Gastrocnemius medialis (tissue), 4 donors: ENCODE measurements around the gene TH. TPM values are rescaled to one million over a fixed set of nuclear protein-coding genes. Genes with fewer than 3 reads are reported as not detected.

Experiments used
- ATAC-seq, 2 donors: fragments of 150-250 bp; one replicate each; pipeline ENCODE4 v1.9.1; 2016
- DNase-seq, 2 donors: peaks; one replicate each; pipeline ENCODE4 v3.0.0-alpha.2; 2019
- H3K27ac ChIP-seq, 4 donors: fragments of 200-600 bp; sonication (generic); 1 replicate in 1 of 4; 2 replicates in 3 of 4; pipeline ENCODE4 v1.5.1; 2016 to 2018; ENCODE audit warnings: mild to moderate bottlenecking in 2 of 4, moderate library complexity in 1 of 4
- H3K27me3 ChIP-seq, 3 donors: fragments of 200-600 bp; sonication (generic) in 2 of 3; 1 replicate in 1 of 3; 2 replicates in 2 of 3; pipeline versions ENCODE4 v1.5.1 to v1.6.0; 2016 to 2019; ENCODE audit warnings: mild to moderate bottlenecking in 1 of 3, moderate library complexity in 1 of 3
- H3K36me3 ChIP-seq, 2 donors: fragments of 200-600 bp; sonication (generic) in 1 of 2; one replicate each; pipeline ENCODE4 v1.5.1; 2017 to 2018
- H3K4me1 ChIP-seq, 2 donors: fragments of 200-600 bp; sonication (generic) in 1 of 2; one replicate each; pipeline ENCODE4 v1.5.1; 2016 to 2017; ENCODE audit warnings: mild to moderate bottlenecking in 2 of 2
- H3K4me3 ChIP-seq, 4 donors: fragments of 200-600 bp; sonication (generic) in 3 of 4; 1 replicate in 1 of 4; 2 replicates in 3 of 4; pipeline ENCODE4 v1.5.1; 2016 to 2019; ENCODE audit warnings: mild to moderate bottlenecking in 2 of 4
- H3K9me3 ChIP-seq, 3 donors: fragments of 200-600 bp; sonication (generic) in 2 of 3; 1 replicate in 1 of 3; 2 replicates in 2 of 3; pipeline ENCODE4 v1.5.1; 2016 to 2019
- CTCF ChIP-seq, 5 experiments: fragments of 450-650 bp in 3 of 5; fragments of 200-600 bp in 2 of 5; sonication (generic) in 2 of 5; IDR thresholded peaks in 4 of 5; conservative IDR thresholded peaks in 1 of 5; 1 replicate in 4 of 5; 2 replicates in 1 of 5; pipeline ENCODE4 v1.5.1; 2016 to 2019; ENCODE audit warnings: antibody characterized with exemption in 5 of 5, mild to moderate bottlenecking in 3 of 5, moderate library complexity in 3 of 5
- POLR2A ChIP-seq, 2 donors: fragments of 450-650 bp; IDR thresholded peaks; one replicate each; pipeline ENCODE4 v1.6.1; 2017; ENCODE audit warnings: antibody characterized with exemption in 2 of 2, mild to moderate bottlenecking in 2 of 2, moderate library complexity in 2 of 2
- in situ Hi-C, 4 donors: fragments of 200-750 bp; cut with MboI; loops; one replicate each; pipeline versions ENCODE4 v1.15.0 to v1.8.0; 2017; ENCODE audit warnings: low sequenced_read_pairs in 4 of 4
- intact Hi-C: fragments of 100-400 bp; cut with DNase I; formaldehyde crosslinking; loops from one replicate; pipeline ENCODE4 v1.15.1; 2023; ENCODE audit warnings: low total_unique reads
- total RNA-seq, 4 donors: library from RNA; depleted of rRNA; stranded (reverse); fragments of >200 nt; gene quantifications; one replicate each; pipeline versions ENCODE4 v1.1.0 to v1.2.3, GENCODE V29; 2016

The TH gene
- not detected for total RNA-seq

DNA sequence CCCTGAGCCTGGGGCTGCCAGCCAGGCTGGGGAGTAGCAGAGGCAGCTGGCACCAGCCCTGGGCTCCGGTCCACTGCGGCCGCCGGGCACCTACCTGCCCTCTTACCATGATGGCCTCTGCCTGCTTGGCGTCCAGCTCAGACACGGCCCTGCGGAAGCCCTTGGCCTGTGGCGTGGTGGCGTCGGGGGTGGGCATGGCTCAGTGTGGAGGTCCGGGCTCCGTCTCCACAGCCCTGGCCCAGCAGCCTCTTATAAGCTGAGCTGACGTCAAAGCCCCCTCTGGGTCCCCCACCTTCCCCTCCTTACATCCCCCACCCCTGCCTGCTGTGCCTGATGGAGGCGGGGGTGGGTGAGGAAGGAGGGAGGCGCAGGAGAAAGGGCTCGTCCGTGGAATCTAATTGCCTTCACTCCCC lies at the start of gene TH:
Gene TH (minus strand): TSS at position 225 of the 413 bp plus-strand sequence. CDS start 29 bp downstream, at position 196.
- no peak for ATAC-seq
- DNase-seq = no peak
- no peaks in the 10 kb centered on the region for H3K9me3 ChIP-seq
- in situ Hi-C loops = loop anchor here in 2 of 4 donors (25.0 kb wide), 3 partner anchors 284 to 509 kb away; partner anchors contain the start of genes KRTAP5-6 (in 1 of the 2) and PRR33 (in 1 of the 2)
- TF ChIP-seq POLR2A (IDR thresholded peaks at IDR 0.05) = no peak
- TF ChIP-seq CTCF (IDR thresholded peaks at IDR 0.05 in 4 of 5, conservative IDR thresholded peaks at IDR 0.05 in 1 of 5) = no peak
- H3K4me3 ChIP-seq = no peak within 1 kb of the TSS
- no peak within 1 kb of the TSS for H3K27ac ChIP-seq
- H3K36me3 ChIP-seq = no peaks in the 10 kb centered on the region
- peaks cover 2 to 25% (median 18%) of the 10 kb centered on the region in 3 donors for H3K27me3 ChIP-seq
- no peaks in the 10 kb centered on the region for H3K4me1 ChIP-seq
- intact Hi-C loops = no loop called here

DNA sequence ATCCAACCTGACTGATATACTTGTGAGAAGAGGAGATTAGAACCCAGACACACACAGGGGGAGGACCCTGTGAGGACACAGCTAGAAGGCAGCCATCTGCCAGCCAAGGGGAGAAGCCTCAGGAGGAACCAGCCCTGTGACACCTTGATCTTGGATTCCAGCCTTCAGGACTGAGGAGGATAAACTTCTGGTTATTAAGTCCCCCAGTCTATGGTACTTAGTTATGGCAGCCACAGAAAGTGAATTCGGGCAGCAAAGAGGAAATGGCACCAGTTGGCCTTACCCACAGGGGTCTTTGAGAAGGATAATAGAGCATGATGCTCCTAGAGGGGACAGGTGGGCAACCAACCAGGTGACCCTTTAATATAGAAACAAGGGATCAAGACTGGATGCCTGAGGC lies 49.4 kb upstream of the TH start:
- Histone ChIP-seq H3K4me1 (no peaks in the 10 kb centered on the region), H3K36me3 (no peaks in the 10 kb centered on the region), H3K9me3 (no peaks in the 10 kb centered on the region), H3K4me3 (no peak overlapping the region), H3K27me3 (peaks cover 0 to 25% (median 14%) of the 10 kb centered on the region in 3 donors), H3K27ac (no peak overlapping the region)
- DNase-seq (no peak), ATAC-seq (no peak)
- no peak for TF ChIP-seq CTCF (IDR thresholded peaks at IDR 0.05 in 4 of 5, conservative IDR thresholded peaks at IDR 0.05 in 1 of 5)
- TF ChIP-seq POLR2A (IDR thresholded peaks at IDR 0.05) = no peak
- in situ Hi-C loops = no loop called here
- intact Hi-C loops = no loop called here

DNA sequence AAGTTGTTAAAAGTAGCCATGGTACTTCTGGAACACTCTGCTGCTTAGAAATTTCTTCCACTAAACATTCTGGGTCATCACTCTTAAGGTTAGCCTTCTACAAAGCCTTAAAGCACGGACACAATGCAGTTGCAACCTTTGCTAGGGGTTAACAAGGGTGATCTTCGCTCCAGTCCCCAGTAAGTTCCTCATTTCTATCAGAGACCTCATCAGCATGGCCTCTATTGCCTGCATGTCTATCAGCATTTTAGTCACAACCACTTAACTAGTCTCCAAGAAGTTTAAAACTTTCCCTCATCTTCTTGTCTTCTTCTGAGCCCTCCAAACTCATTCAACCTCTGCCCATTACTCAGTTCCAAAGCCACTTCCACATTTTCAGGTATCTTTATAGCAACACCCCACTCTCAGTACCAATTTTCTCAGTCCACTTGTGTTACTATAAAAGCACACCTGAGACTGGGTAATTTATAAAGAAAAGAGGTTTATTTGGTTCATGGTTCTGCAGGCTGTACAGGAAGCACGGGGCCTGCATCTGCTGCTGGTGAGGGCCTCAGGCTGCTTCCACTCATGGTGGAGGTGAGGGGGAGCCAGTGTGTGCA lies 48.7 kb upstream of the TH start:
- DNase-seq = no peak
- Histone ChIP-seq H3K9me3 (no peaks in the 10 kb centered on the region), H3K27ac (no peak overlapping the region), H3K36me3 (no peaks in the 10 kb centered on the region), H3K4me3 (no peak overlapping the region), H3K27me3 (peaks cover 0 to 25% (median 14%) of the 10 kb centered on the region in 3 donors), H3K4me1 (no peaks in the 10 kb centered on the region)
- in situ Hi-C loops (no loop called here), intact Hi-C loops (no loop called here)
- no peak for ATAC-seq
- TF ChIP-seq POLR2A (IDR thresholded peaks at IDR 0.05) (no peak), CTCF (IDR thresholded peaks at IDR 0.05 in 4 of 5, conservative IDR thresholded peaks at IDR 0.05 in 1 of 5) (no peak)

DNA sequence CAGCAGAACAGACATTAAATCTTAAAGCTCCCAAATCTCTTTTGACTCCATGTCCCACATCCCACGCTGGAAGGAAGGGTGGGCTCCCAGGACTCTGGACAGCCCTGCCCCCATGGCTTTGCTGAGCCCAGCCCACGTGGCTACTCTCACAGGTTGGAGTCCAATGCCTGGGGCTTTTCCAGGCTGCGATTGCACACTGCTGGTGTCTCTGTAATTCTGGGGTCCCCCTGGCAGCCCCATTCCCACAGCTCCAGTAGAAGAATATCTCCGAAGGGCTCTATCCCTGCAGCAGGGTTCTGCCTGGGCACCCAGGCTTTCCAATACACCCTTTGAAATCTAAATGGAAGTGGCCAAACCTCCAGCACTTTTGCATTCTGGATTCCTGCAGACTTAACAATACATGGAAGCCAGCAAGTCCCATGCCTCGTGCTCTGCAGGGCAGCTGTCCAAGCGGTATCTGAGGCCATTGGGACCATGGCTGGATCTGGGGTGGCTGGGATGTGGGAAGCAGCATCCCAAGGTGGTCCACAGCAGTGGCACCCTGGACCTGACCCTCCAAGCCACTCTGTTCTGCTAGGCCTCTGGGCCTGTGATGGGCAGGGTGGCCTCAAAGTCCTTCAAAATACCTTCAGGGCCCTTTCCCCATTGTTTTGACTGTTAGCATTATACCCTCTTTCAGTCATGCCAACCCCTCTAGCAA lies 47.9 kb upstream of the TH start:
- H3K27me3 ChIP-seq = peaks cover 0 to 19% (median 14%) of the 10 kb centered on the region in 3 donors
- H3K36me3 ChIP-seq = no peaks in the 10 kb centered on the region
- ATAC-seq = no peak
- in situ Hi-C loops = no loop called here
- no peak overlapping the region for H3K4me3 ChIP-seq
- intact Hi-C loops = no loop called here
- no peak for DNase-seq
- TF ChIP-seq CTCF (IDR thresholded peaks at IDR 0.05 in 4 of 5, conservative IDR thresholded peaks at IDR 0.05 in 1 of 5) (no peak), POLR2A (IDR thresholded peaks at IDR 0.05) (no peak)
- no peaks in the 10 kb centered on the region for H3K4me1 ChIP-seq
- no peak overlapping the region for H3K27ac ChIP-seq
- H3K9me3 ChIP-seq = no peaks in the 10 kb centered on the region
